GM21723 (cell line): ENCODE data around the gene ANAPC5.

Experiments
- ATAC-seq: cut with Tn5 transposase; IDR thresholded peaks from one replicate; pipeline ENCODE4 v1.9.1; 2021; ENCODE audit warnings: mild to moderate bottlenecking, moderate library complexity; ENCODE audit not compliant: unreplicated experiment

ANAPC5 gene

GRCh38 chr12:121261398-121261797, 90.8 kb downstream of the ANAPC5 start:
- ATAC-seq, result no peak

- no peak for ATAC-seq
Observed at GRCh38 chr12:121260091-121260490, 92.1 kb downstream of the ANAPC5 start.

GRCh38 chr12:121259074-121259473, 93.1 kb downstream of the ANAPC5 start:
- ATAC-seq, result no peak
